CD4-positive, alpha-beta T cell treated with Interleukin-17A for 1 hour (primary cell): ENCODE data around the gene HECTD1.
"Not testable (repeated sequence)": the region's sequence is repeated elsewhere in the genome, so short reads cannot be mapped to it uniquely, and the experiment has no call there.

Experiments
- DNase-seq: peaks from one replicate; pipeline ENCODE4 v3.0.0-alpha.2; 2020

Gene HECTD1

GRCh38 chr14:31192544-31192943 lies 15.0 kb downstream of the HECTD1 start:
- not testable (repeated sequence) for DNase-seq

GRCh38 chr14:31190717-31191263 lies 16.8 kb downstream of the HECTD1 start:
- no peak for DNase-seq

DNA sequence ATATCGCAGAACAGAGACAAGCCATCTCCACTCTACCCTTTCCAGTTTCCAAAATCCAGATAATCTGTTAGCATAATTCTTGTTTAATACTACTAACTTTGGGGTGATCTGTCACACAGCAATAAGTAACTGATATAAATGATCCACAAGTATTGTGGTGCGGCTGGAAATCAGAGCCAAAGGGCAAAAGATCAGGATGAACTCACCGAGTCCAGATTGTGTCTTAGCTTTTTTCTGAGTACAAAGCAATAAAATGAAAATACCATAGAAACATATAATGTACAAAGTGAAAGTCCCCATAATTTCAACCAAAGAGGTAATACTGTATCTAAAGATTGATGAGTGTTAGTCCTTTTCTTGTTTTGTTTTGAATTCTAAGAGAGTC lies 17.4 kb downstream of the HECTD1 start:
- DNase-seq: no peak

- no peak for DNase-seq
Observed at GRCh38 chr14:31189346-31190218, 18.0 kb downstream of the HECTD1 start.

DNA sequence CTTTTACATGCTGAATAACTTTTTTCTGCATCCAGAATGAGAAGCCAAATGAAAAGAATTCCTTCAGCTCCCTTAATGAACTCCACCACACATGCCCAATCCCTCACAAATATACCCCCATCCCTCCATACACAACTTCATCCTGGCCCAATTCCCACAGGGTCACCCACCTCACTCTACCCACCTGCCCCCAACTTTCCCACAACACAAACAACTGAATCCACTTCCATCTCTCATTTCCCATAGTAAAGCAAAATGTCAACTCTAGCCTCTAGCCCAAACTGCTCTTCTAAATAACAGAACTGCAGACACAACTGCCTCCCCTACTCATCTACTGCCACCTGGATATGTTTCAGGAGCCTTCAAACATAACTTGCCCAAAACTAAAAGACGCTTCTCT lies 18.8 kb downstream of the HECTD1 start:
- no peak for DNase-seq

DNA sequence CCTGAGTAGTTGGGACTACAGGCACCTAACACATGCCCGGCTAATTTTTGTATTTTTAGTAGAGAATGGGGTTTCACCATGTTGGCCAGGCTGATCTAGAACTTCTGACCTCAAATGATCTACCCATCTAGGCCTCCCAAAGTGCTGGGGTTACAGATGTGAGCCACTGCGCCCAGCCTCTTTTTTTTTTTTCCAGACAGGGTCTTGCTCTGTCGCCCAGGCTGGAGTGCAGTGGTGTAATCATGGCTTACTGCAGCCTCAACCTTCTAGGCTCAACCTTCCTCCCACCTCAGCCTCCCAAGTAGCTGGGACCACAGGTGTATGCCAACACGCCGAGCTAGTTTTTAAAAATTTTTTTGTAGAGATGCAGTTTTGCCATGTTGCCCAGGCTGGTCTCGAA lies 25.6 kb downstream of the HECTD1 start:
- not testable (repeated sequence) for DNase-seq

DNA sequence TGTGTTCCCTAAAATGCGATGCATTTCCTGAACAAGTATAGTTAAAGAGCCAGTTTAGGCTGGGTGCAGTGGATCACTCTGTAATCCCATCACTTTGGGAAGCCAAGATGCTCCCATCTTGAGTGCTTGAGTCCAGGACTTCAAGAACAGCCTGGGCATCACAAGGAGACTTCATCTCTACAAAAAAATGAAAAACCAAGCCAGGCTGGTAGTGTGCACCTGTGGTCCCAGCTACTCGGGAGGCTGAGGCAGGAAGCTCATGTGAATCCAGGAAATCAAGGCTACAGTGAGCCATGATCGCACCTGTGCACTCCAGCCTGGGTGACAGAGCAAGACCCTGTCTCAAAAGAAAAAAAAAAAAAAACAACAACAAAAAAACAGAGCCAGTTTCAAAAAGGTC lies 26.3 kb downstream of the HECTD1 start:
- DNase-seq: no peak

DNA sequence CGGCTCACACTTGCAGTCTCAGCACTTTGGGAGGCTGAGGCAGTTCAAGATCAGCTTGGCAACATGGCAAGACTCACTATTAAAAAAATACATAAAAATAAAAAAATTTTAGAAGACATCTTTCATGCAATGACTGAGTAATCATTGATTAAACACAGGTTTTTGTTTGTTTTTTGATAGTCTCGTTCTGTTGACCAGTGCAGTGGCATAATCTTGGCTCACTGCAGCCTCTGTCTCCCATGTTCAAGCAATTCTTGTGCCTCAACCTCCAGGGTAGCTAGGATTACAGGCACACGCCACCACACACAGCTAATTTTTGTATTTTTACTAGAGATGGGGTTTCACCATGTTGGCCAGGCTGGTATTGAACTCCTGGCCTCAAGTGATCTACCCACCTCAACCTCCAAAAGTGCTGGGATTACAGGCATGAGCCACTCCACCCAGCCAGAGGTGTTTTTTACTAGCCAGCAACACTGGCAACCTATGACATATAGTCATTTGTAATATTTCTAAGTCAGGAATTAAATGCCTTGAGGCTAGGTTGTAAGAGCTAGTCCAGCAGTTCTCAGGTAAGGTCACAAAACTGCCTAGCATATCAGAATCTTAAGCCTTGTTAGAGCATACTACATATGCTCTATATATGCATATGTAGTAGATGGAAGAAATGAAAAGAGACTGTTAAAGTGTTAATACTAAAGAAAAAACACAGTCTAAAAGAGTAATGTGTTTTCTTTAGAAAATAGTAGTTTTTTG lies 27.1 kb downstream of the HECTD1 start:
- DNase-seq: no peak

DNA sequence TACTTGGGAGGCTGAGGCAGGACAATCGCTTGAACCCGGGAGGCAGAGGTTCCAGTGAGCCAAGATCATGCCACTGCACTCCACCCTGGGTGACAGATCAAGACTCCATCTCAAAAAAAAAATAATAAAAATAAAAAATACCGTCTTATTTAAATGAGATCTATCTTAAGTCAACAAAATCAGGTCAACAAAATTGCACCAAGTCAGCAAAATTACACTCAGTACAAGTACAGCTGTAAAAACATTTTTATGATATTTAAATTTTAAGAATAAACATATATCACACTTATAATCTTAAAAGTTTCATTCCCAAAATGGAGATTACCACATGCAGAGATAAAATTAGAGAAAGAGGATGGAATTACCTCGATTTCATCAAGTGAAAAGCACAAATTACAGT lies 33.2 kb downstream of the HECTD1 start:
- DNase-seq: no peak

GRCh38 chr14:31173120-31173837 lies 34.3 kb downstream of the HECTD1 start:
- no peak for DNase-seq

DNA sequence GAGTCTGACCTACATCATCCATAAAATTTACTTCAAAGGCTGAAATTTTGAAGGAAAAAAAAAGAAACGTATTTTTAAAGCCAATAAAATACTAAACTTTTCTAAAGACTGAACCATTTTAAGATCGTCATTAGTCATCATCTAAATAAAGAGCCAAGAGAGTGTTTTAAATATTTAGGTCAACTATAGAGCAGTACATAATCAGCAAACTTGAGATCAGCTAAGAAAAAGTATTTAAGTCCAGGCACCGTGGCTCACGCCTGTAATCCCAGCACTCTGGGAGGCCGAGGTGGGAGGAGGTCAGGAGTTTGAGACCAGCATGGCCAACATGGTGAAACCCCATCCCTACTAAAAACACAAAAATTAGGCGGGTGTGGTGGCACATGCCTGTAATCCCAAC lies 35.5 kb downstream of the HECTD1 start:
- no peak for DNase-seq

- DNase-seq: no peak
Observed at GRCh38 chr14:31170411-31170810, 37.2 kb downstream of the HECTD1 start.

DNA sequence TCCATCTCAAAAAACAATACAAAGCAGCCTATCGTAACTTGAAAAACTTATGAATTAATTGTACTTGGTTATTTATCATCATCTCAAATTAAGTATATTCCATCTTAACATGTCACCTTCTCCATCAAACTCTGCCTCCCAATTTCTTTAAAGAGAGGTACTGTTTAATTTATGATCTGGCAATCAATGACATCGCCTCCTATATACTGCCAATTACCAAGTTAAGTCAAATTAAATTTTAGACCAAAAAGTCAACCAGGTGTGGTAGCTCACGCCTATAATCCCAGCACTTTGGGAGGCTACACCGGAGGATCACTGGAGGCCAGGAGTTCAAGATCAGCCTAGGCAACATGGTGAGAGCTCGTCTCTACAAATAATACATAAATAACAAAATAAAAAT lies 37.7 kb downstream of the HECTD1 start:
- DNase-seq: no peak

DNA sequence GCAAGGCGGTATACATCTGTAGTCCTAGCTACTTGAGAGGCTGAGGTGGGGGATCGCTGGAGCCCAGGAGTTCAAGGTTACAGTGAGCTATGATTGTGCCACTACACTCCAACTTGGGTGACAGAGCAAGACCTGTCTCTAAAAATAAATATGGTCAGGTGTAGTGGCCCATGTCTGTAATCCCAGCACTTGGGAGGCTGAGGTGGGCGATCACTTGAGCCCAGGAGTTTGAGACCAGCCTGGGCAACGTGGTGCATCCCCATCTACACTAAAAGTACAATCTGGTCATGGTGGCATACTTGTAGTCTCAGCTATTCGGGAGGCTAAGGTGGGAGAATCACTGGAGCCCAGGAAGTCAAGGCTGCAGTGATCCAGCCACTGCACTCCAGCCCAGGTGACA lies 40.6 kb downstream of the HECTD1 start:
- no peak for DNase-seq

DNA sequence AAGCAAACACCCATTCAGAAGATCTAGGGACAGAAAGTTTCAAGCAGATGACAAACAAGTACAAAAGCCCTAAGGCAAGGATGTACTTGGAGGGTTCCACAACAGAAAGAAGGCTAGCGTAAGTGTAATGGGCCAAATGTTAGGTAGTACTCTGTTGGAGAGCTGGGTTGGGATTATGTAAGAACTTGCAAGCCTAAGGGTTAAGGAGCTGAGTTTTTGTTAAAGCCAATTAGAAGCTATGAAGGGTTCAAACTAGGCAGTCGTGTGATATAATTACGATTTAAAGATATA lies 41.4 kb downstream of the HECTD1 start:
- DNase-seq: no peak

GRCh38 chr14:31164115-31164514 lies 43.5 kb downstream of the HECTD1 start:
- no peak for DNase-seq

GRCh38 chr14:31162910-31163649 lies 44.5 kb downstream of the HECTD1 start:
- DNase-seq: no peak

GRCh38 chr14:31161274-31161673 lies 46.3 kb downstream of the HECTD1 start:
- DNase-seq: no peak

DNA sequence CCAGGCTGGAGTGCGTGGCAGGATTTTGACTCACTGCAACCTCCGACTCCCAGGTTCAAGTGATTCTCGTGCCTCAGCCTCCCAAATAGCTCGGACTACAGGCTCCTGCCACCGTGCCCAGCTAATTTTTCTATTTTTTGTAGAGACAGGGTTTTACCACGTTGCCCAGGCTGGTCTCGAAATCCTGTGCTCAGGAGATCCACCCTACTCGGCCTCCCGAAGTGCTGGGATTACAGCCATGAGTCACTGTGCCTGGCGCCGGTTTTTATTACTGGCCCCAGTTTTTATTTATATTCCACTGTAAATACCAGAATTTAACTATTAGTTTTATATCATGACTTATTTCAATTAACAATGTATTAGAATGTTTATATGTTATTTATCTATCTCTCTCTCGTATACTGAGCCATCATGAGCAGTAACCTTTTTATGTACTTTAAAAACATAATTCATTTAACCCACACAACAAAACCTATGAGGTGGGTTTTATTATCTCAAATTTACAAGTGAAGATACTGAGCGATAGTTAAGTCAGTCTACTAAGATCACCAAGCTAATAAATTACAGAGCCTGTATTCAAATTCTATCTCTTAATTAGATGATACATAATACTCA lies 47.8 kb downstream of the HECTD1 start:
- DNase-seq: no peak

DNA sequence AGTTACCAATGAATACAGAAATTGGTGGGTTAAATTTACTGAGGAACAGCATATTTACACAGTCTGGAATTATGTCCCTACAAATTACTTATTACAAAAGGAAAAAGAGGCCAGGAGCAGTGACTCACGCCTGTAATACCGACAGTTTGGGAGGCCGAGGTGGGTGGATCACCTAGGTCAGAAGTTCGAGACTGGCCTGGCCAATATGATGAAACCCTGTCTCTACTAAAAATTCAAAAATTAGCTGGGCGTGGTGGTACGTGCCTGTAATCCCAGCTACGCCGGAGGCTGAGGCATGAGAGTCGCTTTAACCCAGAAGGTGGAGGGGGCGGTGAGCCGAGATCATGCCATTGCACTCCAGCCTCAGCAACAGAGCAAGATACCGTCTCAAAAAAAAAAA lies 52.6 kb downstream of the HECTD1 start:
- DNase-seq: no peak

DNA sequence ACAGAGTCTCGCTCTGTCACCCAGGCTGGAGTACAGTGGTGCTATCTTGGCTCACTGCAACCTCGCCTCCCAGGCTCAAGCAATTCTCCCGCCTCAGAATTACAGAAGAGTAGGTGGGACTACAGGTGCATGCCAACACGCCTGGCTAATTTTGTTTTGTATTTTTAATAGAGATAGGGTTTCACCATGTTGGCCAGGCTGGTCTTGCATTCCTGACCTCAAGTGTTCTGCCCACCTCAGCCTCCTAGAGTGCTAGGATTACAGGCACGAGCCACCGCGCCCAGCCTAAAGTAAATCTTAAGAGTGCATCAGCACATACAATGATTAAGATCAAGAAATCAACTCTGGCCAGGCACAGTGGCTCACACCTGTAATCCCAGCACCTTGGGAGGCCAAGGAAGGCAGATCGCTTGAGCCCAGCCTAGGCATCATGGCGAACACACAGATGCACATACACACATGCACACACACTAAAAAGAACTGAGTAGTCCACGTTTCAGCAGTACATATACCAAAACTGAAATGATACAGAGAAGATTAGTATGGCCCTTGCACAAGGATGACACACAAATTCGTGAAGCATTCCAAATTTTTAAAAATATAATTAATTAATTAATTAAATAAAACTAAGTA lies 65.0 kb downstream of the HECTD1 start:
- no peak for DNase-seq

DNA sequence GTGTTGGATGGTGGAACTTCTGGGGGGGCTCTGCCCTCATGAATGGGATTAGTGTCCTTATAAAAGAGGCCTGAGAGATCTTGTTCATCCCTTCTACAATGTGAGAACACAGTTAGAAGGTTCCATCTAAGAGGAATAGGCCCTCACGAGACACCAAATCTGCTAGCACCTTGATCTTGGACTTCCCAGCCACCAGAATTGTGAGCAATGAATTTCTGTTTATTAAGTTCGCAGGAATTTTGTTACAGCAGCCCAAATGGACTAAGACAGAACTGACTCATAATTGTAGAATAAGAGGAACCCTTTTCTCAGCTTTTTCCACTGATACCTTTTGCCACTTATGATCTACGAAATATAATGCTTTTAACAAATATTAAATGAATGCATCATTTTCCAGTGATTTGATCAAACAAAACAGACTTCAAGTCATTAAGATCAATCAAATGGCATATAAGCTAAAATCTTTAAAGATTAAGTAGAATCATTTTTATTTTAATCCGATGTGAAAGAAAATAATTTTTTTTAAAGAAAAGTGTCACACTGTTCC lies 68.2 kb downstream of the HECTD1 start:
- DNase-seq: no peak
